ENCODE measurements around the gene LRTM1.

DNA sequence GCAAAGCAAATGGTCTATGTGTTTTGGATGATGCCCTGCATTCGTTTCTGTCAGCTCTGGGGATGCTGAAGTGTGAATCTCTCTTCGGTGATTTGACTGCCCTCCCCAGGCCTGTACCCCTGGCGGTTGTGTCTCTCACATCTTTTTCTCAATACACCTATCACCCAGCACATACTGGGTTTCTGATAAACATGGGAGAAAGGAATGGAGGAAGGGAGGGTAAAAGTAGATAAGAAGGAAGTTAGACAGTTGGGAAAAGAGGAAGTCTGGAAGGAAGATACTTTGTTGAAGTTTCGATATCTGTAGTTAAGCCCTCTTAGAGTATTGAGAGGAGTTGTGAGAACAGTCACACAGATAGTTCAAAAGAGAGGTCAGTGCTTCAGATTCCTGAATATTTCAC is 35.8 kb upstream of the LRTM1 start:
- no peak for TF ChIP-seq POLR2A (IDR thresholded peaks at IDR 0.05)
- TF ChIP-seq, protein P1, sequence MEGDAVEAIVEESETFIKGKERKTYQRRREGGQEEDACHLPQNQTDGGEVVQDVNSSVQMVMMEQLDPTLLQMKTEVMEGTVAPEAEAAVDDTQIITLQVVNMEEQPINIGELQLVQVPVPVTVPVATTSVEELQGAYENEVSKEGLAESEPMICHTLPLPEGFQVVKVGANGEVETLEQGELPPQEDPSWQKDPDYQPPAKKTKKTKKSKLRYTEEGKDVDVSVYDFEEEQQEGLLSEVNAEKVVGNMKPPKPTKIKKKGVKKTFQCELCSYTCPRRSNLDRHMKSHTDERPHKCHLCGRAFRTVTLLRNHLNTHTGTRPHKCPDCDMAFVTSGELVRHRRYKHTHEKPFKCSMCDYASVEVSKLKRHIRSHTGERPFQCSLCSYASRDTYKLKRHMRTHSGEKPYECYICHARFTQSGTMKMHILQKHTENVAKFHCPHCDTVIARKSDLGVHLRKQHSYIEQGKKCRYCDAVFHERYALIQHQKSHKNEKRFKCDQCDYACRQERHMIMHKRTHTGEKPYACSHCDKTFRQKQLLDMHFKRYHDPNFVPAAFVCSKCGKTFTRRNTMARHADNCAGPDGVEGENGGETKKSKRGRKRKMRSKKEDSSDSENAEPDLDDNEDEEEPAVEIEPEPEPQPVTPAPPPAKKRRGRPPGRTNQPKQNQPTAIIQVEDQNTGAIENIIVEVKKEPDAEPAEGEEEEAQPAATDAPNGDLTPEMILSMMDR (IDR thresholded peaks at IDR 0.05): no peak

Data from testis (tissue), 2 donors.